Right lobe of liver (tissue), 4 donors: Measurements from ENCODE around the gene SRCIN1.

Source experiments
- POLR2A ChIP-seq: fragments of 450-650 bp; IDR thresholded peaks from one replicate; pipeline ENCODE4 v1.6.1; 2017; ENCODE audit warnings: antibody characterized with exemption, mild to moderate bottlenecking
- TF ChIP-seq, protein P1 (sequence below), 4 donors: fragments of 200-600 bp in 3 of 4; fragments of 450-650 bp in 1 of 4; IDR thresholded peaks; one replicate each; pipeline versions ENCODE4 v1.5.1 to v1.8.0; 2016 to 2022; ENCODE audit warnings: antibody characterized with exemption in 4 of 4, mild to moderate bottlenecking in 2 of 4
- donor health status: DM: no; HTN: no; CAD: no.
- donor health status: DM: no; HTN: no; CAD: no.
- donor health status: DM: no; HTN: yes; CAD: no.

DNA sequence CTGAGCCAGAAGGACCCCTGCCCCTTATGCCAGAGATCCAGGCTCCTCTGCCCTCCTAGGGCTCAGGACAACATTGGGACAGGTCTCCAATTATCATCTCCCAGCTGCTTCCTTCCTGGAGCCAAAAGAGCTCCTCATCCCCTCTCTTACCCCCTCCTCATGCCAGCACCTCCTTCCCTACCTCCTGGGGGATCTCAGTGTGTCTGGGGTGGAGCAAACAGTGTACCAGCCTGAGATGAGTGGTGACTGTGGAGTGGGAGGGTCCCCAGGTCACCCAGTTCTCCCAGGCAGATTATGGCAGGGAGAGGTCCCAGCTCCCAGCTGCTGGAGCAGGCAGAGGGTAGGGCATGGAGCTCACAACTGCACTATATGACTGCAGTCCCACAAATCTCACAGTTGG is 23.7 kb downstream of the SRCIN1 start:
- no peak for TF ChIP-seq POLR2A
- TF ChIP-seq, protein P1, sequence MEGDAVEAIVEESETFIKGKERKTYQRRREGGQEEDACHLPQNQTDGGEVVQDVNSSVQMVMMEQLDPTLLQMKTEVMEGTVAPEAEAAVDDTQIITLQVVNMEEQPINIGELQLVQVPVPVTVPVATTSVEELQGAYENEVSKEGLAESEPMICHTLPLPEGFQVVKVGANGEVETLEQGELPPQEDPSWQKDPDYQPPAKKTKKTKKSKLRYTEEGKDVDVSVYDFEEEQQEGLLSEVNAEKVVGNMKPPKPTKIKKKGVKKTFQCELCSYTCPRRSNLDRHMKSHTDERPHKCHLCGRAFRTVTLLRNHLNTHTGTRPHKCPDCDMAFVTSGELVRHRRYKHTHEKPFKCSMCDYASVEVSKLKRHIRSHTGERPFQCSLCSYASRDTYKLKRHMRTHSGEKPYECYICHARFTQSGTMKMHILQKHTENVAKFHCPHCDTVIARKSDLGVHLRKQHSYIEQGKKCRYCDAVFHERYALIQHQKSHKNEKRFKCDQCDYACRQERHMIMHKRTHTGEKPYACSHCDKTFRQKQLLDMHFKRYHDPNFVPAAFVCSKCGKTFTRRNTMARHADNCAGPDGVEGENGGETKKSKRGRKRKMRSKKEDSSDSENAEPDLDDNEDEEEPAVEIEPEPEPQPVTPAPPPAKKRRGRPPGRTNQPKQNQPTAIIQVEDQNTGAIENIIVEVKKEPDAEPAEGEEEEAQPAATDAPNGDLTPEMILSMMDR (IDR thresholded peaks at IDR 0.05), result no peak
